NCI-H1105 treated with DMSO at 0.1 percent for 48 hours (cell line): ENCODE measurements around the gene CNBD2.
A peak's percentile ranks its signal among the peaks of the same experiment; 100 is the strongest.
"Not testable (repeated sequence)": the region's sequence is repeated elsewhere in the genome, so short reads cannot be mapped to it uniquely, and the experiment has no call there.

Source experiments
- DNase-seq: peaks from one replicate; lab custom pipeline; 2025; lab: John Stamatoyannopoulos, UW

Gene CNBD2

DNA sequence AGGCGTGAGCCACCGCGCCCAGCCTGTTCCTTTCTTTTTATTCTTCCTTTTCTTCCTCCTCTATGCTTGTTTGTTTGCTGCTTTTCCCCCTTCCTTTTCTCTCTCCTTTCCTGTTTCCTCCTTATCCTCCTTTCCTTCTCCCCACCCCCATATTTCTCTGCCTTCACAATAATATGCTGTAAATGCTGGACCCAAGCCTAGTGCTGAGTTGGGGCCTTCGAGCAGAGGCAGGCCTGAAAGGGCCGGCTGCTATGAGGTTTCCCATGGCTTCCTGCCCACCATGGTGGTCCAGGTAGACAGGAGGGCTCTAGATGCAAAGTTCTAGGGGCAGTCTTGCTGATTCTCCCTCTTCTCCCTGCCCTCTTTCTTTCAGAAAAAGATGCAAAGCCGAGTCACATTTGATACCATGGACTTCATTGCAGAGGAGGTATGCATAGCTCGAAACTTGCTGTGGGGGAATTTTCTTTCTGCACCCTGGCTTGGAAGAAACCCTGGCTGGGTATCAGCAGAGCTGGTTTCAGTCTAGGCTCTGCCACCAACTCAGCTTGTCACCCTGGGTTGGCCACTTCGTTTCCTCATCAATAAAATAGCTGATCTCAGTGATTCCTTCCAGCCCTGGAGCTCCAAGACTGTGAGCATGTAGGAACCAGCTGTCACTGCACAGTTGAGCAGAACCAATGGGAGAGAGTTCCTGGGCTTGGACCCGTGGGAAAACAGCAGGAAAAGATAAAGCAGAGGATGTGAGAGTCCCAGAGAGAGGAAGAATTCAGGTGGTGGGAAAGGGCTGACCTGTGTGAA, 7.4 kb downstream of the CNBD2 start:
- DNase-seq, result no peak

DNA sequence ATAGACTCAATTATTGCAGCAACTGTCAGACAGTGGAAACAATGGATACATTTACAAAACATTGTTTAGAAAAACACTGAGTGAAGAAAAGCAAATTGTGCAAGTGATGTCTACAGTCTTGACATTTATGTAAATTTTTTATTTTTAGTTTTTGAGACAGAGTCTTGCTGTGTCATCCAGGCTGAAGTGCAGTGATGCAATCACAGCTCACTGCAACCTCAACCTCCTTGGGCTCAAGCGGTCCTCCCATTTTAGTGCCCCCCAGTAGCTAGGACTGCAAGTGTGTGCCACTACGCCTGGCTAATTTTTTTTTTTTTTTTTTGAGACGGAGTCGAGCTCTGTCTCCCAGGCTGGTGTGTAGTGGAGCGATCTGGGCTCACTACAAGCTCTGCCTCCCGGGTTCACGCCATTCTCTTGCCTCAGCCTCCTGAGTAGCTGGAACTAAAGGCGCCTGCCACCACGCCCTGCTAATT, 9.7 kb downstream of the CNBD2 start:
- no peak for DNase-seq

DNA sequence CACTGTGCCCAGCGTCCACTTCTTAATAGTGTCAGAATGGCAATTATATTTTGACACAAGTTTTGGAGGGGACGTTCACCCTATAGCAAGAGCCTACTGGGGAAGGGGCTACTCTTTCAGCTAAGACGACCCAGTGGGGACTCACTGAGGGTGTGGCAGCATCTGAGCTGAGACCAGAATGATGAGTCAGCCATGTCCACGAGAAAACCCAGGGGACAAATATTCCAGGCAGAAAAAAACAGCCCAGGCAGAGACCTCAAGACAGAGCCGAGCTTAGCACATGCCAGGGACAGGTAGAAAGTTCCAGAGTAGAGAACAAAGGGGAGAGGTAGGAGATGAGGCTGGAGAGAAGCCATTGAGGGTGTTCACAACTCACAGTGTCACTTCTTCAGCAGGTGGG, 11.2 kb downstream of the CNBD2 start:
- no peak for DNase-seq

DNA sequence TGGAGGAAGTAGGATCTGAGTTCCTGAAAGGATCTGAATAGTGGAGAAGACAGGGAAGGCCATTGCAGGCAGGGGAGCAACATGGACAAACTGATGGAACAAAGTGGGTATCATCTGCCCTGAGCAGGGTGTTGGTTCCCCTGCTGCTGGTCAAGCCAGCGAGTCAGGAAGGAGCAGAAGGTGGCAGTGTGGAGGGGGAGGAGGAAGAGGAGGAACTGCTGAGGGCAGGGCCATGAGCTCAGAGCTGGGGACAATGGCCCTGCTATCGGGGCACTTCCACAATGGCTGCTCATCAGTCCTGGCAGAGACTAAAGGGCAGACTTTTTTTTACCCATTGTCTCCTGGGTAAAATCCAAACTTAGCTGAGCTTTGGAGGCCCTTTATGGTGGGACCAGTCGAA, 13.6 kb downstream of the CNBD2 start:
- DNase-seq, result no peak

DNA sequence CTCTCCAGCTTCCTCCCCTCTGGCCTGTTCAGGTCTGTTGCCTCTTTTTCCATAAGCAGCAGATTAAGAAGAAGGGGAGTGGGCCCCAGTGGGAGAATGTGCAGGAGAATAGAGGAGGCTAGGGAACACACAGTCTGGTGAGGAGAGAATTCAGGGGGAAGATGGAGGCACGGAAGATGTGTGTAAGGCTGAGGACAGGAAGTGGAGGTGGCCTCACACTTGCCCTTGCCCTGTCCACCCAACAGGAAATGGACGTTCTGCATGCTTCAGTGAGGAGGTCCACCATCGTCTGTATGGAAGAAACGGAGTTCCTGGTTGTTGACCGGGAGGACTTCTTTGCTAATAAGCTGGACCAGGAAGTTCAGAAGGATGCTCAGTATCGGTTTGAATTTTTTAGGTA, 16.0 kb downstream of the CNBD2 start:
- DNase-seq, result no peak

DNA sequence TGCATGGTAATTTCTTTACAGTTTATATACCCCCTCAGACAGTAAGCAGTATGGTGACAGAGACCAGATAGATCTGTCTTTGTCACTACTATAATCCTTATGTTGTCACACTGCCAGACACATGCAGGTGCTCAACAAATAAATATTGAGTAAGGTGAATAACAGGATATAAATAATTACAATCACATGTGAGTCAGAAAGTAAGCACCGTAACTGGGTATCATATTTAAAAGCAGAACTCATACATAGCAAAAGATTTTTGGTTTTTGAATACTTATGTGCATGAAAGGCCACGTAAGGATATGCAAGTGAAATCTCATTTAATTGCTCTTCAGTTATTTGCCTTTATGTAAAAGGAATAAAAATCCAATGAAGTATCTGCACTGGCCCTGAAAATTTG, 17.4 kb downstream of the CNBD2 start:
- no peak for DNase-seq

DNA sequence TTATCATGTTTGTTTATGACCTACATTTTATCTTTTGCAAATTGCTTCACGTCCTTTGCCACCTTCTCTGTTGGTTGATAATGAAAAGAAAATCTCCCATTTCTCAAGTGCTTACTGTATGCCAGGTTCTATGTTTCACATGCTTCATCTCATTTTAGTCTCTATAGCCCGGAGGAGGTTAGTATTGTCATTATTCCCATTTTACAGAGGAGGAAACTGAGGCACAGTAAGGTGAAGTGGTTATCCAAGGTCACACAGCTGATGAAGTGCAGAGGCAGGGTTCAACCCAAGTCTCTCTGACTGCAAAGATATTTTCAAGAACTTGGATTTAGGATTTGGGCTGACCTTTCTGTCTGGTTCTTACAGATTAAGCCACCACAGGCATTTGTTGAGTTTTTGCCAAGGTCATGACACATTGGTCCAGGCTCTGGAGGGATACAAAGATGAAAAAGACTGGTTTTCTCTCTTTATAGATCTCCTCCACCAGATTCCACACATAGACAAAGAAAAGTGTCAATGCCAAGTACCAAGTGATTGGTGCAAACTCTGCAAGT, 20.6 kb downstream of the CNBD2 start:
- DNase-seq, result no peak

DNA sequence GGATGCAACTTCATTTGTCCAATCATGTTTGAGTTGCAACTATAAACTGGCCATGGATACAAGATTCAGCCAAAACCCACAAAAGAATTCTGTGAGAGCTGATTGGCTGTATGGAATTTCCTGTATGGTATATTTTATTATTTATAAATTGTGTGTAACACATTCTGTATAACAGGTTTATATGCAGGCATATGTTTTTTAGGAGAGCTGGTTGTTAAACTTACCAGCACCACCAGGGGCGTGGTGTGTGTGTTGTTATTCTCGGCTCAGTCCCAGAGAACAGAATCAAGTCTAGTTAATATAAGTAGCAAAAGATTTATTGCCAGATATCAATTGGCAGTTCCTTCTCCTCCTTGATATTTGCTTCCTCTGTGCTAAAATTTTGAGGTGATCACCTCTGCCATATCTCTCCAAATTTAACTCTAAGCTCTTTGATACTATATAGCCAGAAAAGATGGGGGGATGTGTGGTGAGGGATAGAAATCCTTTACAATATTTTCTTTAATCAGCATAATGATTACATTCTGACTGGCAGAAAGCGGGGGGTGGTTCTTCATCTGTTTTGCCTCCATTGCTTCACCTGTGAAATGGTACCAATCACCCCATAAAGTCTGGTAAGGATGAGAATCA, 22.9 kb downstream of the CNBD2 start:
- DNase-seq, result no peak

DNA sequence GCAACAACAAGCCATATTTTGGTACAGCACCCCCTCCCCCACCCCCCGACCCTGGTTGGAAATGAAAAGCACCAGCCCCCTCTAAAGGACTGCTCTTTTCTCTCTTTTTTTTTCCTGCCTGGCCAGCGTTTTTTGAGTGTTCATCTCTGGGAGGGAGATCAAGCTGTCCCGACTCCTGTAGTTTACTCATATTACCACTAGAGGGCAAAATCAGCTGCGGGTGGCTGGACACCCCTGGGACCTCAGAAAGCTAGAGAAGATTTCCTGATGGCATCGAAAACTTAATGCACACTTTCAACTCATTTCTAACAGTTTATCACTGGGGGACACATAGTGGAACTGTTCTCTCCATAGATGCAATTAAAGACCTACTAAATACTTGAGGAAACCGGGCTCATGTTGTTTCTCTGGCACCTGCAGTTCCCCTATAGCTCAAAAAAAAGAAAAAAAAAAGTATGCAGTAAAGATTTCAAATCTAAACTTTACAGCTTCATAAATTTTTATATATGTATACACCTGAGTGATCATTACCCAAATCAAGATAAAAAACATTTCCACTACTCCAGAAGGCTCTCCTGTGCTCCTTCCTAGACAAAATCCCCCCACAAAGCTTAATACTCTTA, 24.4 kb downstream of the CNBD2 start:
- DNase-seq, result peak; percentile 69

DNA sequence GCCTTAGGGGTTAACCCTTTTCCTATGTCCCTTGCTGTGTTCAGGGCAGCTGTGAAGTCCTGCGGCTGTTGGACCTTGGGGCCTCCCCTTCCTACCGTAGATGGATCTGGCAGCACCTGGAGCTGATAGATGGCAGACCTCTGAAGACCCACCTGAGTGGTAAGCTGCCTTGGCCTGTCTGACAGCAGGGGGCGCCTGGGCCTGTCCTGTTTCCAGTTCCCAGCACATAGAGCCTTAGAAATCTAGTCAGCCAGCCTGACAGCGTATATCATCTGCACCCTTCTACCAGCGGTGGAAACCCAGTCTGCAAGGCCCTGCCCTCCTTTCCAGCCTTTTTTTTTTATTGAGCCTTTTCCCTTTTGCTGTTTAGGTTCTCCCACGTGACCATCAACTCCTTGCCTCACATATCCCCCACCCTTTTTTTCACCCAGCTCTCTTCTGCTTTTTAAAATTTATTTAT, 26.6 kb downstream of the CNBD2 start:
- peak; percentile 89 for DNase-seq

DNA sequence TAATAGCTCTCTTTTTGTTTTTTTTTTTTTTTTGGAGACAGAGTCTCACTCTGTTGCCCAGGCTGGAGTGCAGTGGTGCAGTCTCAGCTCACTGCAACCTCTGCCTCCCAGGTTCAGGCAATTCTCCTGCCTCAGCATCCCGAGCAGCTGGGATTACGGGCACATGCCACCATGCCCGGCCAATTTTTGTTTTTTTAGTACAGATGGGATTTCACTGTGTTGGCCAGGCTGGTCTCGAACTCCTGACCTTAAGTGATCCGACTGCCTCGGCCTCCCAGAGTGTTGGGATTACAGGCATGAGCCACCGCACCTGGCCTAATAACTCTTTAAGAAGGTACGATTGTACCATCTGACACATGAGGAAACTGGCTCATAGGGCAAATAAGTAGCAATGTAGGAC, 28.1 kb downstream of the CNBD2 start:
- DNase-seq, result not testable (repeated sequence)

DNA sequence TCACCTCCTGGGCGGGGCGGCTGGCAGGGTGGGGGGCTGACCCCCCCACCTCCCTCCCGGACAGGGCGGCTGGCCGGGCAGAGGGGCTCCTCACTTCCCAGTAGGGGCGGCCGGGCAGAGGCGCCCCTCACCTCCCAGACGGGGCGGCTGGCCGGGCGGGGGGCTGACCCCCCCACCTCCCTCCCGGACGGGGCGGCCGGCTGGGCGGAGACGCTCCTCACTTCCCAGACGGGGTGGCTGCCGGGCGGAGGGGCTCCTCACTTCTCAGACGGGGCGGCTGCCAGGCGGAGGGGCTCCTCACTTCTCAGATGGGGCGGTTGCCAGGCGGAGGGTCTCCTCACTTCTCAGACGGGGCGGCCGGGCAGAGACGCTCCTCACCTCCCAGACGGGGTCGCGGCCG, 32.9 kb downstream of the CNBD2 start:
- DNase-seq, result not testable (repeated sequence)

DNA sequence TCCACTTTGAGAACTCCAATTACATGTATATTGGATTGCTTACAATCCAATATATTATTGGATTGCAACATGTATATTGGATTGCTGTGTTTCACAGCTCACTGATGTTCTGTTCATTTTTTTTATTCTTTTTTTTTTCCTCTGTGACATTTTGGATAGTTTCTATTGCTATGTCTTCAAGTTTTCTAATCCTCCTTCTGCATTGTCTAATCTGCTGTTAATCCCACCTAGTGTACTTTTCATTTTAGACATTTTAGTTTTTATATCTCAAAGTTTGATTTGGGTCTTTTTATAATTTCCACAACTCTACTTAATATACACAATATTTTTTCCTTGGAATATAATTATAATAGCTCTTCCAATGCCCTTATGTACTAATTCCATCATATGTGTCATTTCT, 34.5 kb downstream of the CNBD2 start:
- DNase-seq, result no peak

DNA sequence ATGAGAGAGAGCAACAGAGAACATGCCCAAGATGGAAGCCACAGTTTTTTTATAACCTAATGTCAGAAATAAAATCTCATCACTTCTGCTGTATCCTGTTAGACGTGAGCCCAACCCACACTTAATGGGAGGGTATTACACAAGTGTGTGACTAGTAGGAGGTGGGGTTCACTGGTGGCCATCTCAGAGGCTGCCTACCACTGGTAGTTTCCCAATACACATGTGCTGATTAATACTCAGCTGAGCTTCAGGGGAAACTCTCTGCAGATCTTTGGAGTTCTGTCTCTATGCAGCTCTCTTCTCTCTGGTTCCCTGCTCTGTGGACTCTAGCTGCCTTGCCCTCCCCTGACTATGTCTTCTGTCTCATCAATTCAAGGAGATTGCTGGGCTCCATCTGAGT, 35.7 kb downstream of the CNBD2 start:
- no peak for DNase-seq

DNA sequence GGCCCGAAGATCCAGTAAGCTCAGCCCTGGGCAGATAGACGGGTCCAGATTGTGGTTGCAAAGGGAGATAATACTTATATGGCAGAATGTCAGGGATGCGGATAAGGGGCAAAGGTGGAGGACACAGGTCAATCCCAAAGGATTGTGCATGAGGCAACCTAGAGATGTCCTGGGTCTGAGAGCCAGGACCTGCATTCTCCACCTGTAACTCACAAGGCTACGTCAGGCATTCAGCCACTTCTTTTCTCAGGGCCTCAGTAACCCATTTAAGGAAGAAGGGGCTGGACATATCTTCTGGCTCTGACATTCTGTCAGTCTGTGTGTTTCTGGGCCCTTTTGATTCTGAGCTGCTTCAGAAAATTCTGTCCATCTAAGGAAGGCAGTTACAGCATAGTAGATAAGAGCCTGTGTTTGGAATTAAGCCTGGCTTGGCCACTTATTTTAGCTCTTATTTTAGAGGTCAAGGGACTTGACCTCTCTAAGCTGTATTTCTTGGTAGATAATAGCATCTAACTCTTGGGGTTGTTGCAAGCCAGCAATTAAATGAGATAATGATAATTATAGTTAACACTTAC, 40.2 kb downstream of the CNBD2 start:
- DNase-seq, result no peak

DNA sequence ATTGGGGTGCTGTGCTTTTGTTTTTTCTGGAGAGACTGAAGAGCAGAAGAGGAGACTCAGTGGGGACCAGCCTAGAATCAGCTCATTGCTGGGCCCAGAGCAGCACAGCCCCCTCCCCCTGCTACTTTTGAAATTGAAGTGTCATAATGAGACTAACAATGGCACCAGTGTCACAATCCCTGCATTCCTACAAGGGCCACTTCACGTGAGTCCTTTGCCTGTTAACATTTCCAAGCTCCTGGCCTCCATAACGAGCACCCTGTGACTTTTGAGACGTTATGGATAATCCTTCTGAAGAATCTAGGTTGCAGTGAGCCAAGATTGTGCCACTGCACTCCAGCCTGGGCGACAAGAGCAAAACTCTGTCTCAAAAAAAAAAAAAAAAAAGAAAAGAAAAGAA, 41.7 kb downstream of the CNBD2 start:
- DNase-seq, result no peak

DNA sequence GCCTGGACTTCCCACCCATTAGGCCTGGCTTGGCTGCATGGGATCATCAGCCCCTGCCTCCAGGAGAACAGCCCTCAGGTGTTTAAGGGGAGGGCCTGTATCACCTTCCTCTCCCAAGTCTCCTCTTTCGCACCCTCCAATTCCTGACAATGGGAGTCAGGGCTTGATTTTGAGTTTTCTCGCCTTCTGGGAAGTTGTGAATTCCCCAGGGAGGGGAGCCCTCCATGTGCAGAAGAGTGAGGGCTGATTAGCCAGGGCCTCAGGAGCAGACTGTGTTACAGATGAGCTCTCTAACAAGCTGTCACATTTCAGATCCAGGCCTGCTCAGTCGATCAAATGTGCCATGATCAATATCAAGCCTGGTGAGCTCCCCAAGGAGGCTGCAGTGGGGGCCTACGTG, 42.4 kb downstream of the CNBD2 start:
- DNase-seq, result no peak

DNA sequence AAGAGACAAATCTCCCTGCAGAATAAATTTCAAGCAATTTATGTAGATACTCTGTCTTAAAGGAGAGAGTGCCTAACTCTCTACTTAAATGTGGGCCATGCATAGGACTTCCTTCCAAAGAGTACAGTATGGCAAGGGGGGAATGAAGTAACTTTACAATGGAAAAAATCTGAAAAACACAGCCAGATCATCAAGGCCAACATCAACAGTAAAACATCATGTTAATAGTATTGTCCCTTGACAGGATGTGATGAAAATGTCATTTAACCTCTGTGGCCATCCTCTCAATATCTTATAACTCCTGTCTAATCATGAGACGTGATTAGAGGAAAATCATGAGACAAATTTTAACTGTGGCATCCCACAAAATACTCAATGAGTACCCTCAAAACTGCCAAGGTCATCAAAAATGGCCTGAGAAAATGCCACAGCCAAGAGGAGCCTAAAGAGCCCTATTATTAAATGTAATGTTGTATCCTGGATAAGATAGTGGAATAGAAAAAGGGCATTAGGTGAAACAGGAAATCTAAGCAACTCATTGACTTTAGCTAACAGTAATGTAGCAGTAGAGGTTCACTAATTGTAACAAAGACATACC, 47.5 kb downstream of the CNBD2 start:
- DNase-seq, result no peak

DNA sequence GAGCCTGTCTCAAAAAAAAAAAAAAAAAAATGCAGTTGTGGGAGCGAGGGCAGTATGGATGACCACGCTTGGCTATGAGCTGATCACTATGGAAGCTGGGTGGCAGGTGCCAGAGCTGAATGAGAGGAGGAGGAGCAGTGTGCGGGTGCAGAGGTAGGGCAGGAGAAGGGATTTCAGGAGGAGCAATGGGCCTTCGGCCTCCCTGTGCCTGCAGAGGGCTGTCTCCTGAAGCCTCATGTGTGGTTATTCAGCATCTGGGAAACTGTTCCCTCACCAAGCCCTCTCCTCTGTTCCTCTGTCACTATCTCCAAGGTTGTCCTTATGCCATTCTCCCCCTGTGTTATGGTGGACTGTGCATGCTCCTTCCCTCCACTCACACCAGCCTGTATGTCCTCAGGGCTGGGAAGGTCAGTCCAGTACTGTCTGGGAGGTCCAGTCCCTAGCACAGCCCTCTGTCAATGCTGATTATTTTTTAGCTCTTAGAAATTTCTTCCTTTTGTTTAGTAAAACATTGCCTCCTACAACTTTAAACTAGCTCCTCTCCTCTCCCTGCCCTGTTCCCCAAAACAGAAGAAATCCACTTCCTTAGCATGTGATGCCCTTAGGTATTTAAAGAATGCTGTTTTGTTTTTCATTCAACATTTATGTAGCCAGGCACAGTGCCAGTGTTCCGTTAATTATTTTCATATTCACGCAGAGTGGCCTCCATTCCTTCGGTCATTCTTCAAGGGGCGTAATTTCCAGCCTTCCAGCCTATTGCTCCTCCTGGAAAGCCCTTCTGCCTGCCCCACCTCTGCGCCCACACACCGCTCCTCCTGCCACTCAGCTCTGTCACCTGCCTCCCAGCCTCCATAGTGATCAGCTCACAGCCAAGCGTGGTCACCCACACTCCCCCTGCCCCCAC, 48.9 kb downstream of the CNBD2 start:
- DNase-seq, result no peak

DNA sequence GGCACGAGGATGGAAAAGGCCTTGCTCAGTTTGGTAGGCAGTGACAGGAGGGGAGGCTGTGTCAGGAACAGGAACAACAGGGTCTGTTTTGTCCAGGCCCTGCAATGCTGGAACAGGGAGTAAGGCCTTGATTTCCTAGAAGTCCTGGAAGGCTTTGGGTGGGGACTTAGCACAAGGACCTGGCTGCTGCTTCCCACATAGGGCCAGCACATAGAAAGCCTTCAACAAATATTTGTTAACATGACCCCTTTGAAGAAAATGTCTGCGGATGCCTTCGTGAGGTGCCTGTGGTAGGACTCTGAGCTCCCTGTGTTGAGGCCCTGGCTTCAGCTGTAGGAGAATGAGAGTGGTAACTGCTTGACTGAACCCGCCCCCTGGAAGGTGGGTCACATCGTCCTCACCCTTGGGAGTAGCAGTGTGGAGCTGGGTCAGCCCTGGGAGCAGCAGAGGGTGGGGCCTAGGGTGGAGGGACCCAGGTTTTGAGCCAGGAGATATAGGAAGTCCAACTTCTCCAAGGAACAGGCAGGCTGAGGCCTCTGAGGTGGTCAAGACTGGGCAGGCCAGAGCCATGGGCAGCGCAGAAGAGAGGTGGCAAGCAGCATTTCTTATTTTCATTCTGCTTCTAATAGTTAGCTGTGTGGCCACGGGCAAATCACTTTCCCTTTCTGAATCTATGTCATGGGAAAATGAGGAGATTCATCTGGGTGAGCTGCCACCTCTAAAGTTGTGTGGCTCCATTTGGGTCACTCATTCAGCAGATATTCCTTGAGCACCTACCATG, 50.0 kb downstream of the CNBD2 start:
- no peak for DNase-seq
